WI38 (cell line): Measurements from ENCODE around the gene ATP5PB.

Experiments used
- H3K4me3 ChIP-seq: 2 replicates; pipeline ENCODE4 v1.5.1; 2011; ENCODE audit warnings: low read depth, mild to moderate bottlenecking, control low read depth, low read length
- CTCF ChIP-seq: IDR thresholded peaks from 2 replicates; pipeline ENCODE4 v1.5.1; 2012; ENCODE audit warnings: low read depth, mild to moderate bottlenecking, control low read depth, low read length

ATP5PB gene

GRCh38 chr1:111474521-111474920 lies 25.3 kb downstream of the ATP5PB start:
- TF ChIP-seq CTCF = no peak

GRCh38 chr1:111475701-111476100 lies 26.4 kb downstream of the ATP5PB start:
- no peak for TF ChIP-seq CTCF
- H3K4me3 ChIP-seq = no peak overlapping the region

More at GRCh38 chr1:111474521-111474920, 25.3 kb downstream of the ATP5PB start:
- no peak overlapping the region for H3K4me3 ChIP-seq

- TF ChIP-seq CTCF = no peak
- no peak overlapping the region for H3K4me3 ChIP-seq
Measured at GRCh38 chr1:111476214-111476613, 26.9 kb downstream of the ATP5PB start.

GRCh38 chr1:111476761-111477309 lies 27.6 kb downstream of the ATP5PB start:
- no peak for TF ChIP-seq CTCF
- no peak overlapping the region for H3K4me3 ChIP-seq

GRCh38 chr1:111480674-111481073 lies 31.4 kb downstream of the ATP5PB start:
- no peak for TF ChIP-seq CTCF

GRCh38 chr1:111481387-111482221 lies 32.3 kb downstream of the ATP5PB start:
- TF ChIP-seq CTCF = peak; percentile 75
- no peak overlapping the region for H3K4me3 ChIP-seq

More at GRCh38 chr1:111480674-111481073, 31.4 kb downstream of the ATP5PB start:
- H3K4me3 ChIP-seq = no peak overlapping the region

- H3K4me3 ChIP-seq = no peak overlapping the region
- no peak for TF ChIP-seq CTCF
Measured at GRCh38 chr1:111483166-111483565, 33.9 kb downstream of the ATP5PB start.
